ENCODE data around the gene OCLN.
"Not testable (repeated sequence)": the region's sequence is repeated elsewhere in the genome, so short reads cannot be mapped to it uniquely, and the experiment has no call there.

The OCLN gene

GRCh38 chr5:69492391-69492922, at the start of gene OCLN:
Gene OCLN, plus strand, starts transcription at chr5:69492790. Its CDS starts 11,455 bp downstream, at chr5:69504245.
- in situ Hi-C loops (cut with HindIII; ENCODE audit: low sequenced_read_pairs), result no loop called here

GRCh38 chr5:69444127-69444754, 48.3 kb upstream of the OCLN start:
- in situ Hi-C loops (cut with HindIII; ENCODE audit: low sequenced_read_pairs), result no loop called here

- in situ Hi-C loops (cut with HindIII; ENCODE audit: low sequenced_read_pairs), result no loop called here
These were observed 43.1 kb upstream of the OCLN start for GRCh38 chr5:69449511-69449910.

GRCh38 chr5:69450116-69450515, 42.5 kb upstream of the OCLN start:
- in situ Hi-C loops (cut with HindIII; ENCODE audit: low sequenced_read_pairs), result no loop called here

GRCh38 chr5:69450527-69450926, 42.1 kb upstream of the OCLN start:
- in situ Hi-C loops (cut with HindIII; ENCODE audit: low sequenced_read_pairs), result not testable (repeated sequence)

GRCh38 chr5:69451941-69452647, 40.5 kb upstream of the OCLN start:
- in situ Hi-C loops (cut with HindIII; ENCODE audit: low sequenced_read_pairs), result no loop called here

DNA sequence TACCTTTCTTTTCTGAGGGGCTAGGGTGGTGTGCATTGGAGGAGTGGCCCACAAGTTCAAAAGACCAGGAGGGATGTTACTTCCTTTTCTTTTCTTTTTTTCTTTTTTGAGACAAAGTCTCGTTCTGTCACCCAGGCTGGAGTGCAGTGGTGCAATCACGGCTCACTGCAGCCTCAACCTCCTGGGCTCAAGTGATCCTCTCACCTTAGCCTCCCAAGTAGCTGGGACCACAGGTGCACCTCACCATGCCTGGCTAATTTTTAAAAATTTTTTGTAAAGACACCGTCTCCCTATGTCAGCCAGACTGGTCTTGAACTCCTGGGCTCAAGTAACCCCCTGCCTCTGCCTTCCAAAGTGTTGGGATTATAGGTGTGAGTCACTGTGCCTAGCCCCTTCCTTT, 39.1 kb upstream of the OCLN start:
- in situ Hi-C loops (cut with HindIII; ENCODE audit: low sequenced_read_pairs), result not testable (repeated sequence)

- in situ Hi-C loops (cut with HindIII; ENCODE audit: low sequenced_read_pairs), result no loop called here
These were observed 37.9 kb upstream of the OCLN start for GRCh38 chr5:69454460-69455249.

DNA sequence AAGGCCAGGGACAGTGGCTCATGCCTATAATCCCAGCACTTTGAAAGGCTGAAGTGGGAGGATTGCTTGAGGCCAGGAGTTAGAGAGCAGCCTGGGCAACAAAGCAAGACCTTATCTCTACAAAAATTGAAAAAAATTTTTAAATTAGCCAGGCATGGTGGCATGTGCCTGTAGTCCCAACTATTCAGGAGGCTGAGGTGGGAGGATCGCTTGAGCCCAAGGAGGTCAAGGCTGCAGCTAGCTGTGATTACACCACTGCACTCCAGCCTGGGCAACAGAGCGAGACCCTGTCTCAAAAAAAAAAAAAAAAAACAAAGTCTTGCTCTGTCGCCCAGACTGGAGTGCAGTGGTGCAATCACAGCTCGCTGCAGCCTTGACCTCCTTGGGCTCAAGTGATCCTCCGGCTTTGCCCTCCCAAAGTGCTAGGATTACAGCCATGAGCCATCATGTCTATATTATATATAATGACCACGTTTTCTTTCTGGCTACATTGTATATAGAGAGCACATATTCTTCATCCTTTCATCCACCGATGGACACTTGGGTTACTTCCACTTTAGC, 37.1 kb upstream of the OCLN start:
- in situ Hi-C loops (cut with HindIII; ENCODE audit: low sequenced_read_pairs), result not testable (repeated sequence)

- in situ Hi-C loops (cut with HindIII; ENCODE audit: low sequenced_read_pairs), result no loop called here
These were observed 30.4 kb upstream of the OCLN start for GRCh38 chr5:69462170-69462569.

- in situ Hi-C loops (cut with HindIII; ENCODE audit: low sequenced_read_pairs), result not testable (repeated sequence)
These were observed 26.2 kb upstream of the OCLN start for GRCh38 chr5:69466375-69466774.

DNA sequence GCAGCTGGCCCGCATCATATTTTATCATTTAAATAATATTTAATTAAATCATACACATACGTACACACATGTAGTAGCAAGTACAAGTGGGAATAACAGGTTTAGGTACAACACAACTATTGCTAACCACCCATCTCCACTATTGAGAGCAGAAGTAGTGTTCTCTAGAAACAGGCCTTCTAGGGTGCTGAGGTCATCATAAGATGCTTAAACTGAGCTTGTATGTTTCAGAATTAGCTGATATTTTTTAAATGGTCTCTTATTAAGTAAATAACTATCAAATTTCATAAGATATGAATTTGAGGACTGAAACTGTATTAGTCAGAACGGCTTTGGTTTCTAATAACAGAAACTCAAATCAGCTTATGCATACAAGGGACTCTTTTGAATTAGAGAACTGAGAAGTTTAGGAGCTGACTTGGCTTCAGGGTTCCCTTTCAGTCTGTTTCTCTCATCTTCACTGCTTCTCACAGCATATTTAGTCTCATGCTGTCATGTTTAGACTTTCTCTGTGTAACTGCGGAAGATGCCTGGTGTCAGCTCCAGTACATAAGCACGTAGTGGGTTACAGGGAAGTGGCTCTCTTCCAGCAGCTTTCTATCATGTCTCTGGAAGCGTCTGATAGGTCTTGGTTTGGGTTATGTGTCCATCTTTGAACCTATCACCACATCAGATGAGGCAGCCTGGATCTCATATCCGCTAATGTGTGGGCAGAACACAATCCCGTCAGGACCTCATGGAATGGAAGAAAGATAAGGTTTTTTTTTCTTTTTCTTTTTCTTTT, 25.0 kb upstream of the OCLN start:
- in situ Hi-C loops (cut with HindIII; ENCODE audit: low sequenced_read_pairs), result no loop called here

- in situ Hi-C loops (cut with HindIII; ENCODE audit: low sequenced_read_pairs), result no loop called here
These were observed 24.0 kb upstream of the OCLN start for GRCh38 chr5:69468631-69469030.

GRCh38 chr5:69471516-69471915, 21.1 kb upstream of the OCLN start:
- in situ Hi-C loops (cut with HindIII; ENCODE audit: low sequenced_read_pairs), result not testable (repeated sequence)

- in situ Hi-C loops (cut with HindIII; ENCODE audit: low sequenced_read_pairs), result not testable (repeated sequence)
These were observed 20.0 kb upstream of the OCLN start for GRCh38 chr5:69472535-69473143.

GRCh38 chr5:69477170-69477569, 15.4 kb upstream of the OCLN start:
- in situ Hi-C loops (cut with HindIII; ENCODE audit: low sequenced_read_pairs), result no loop called here

GRCh38 chr5:69478296-69478695, 14.3 kb upstream of the OCLN start:
- in situ Hi-C loops (cut with HindIII; ENCODE audit: low sequenced_read_pairs), result not testable (repeated sequence)

- in situ Hi-C loops (cut with HindIII; ENCODE audit: low sequenced_read_pairs), result no loop called here
These were observed 7.7 kb upstream of the OCLN start for GRCh38 chr5:69484891-69485290.

DNA sequence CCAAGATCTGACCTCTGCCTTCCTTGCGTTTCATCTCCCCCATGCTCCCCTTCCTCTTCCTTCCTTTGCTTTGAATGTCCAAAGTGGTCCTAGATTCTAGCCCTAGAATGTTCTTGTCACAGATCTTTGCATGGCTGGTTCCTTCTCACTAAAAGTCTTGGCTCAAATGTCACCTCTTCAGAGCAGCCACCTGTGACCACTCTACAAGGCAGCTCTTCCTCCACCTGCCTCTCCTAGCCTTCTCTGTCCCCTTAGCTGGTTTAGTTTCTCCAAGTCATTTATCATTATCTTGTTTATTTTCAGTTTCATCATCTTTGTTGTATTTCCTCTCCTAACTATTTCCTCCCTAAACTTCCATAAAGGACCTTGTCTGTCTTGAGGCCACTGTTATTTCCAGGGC, 7.1 kb upstream of the OCLN start:
- in situ Hi-C loops (cut with HindIII; ENCODE audit: low sequenced_read_pairs), result no loop called here

- in situ Hi-C loops (cut with HindIII; ENCODE audit: low sequenced_read_pairs), result no loop called here
These were observed 3.3 kb upstream of the OCLN start for GRCh38 chr5:69489246-69489645.

Data from endothelial cell of hepatic sinusoid (primary cell).